Natural killer cell (primary cell): ENCODE results near the gene PREPL. TPM values are rescaled to one million over a fixed set of nuclear protein-coding genes. Genes with fewer than 3 reads are reported as not detected.

Experiments
- ATAC-seq, 3 donors: fragments of 150-1000 bp in 2 of 3; fragments of 200-7000 bp in 1 of 3; cut with Tn5 transposase; 1 replicate in 1 of 3; 2 replicates in 2 of 3; pipeline ENCODE4 v1.10.0; 2021; ENCODE audit warnings: mild to moderate bottlenecking in 2 of 3, moderate library complexity in 2 of 3
- DNase-seq, 2 donors: peaks; one replicate each; pipeline versions ENCODE4 v3.0.0 to v3.0.0-alpha.2; 2013 to 2021; ENCODE audit warnings: mixed read lengths in 1 of 2
- H3K27ac ChIP-seq: one replicate; pipeline ENCODE4 v1.5.1; 2013; ENCODE audit warnings: mild to moderate bottlenecking, low read length
- H3K27me3 ChIP-seq: one replicate; pipeline ENCODE4 v1.6.1; 2013; ENCODE audit warnings: low read length; ENCODE audit not compliant: control insufficient read depth, insufficient read depth
- H3K36me3 ChIP-seq: one replicate; pipeline ENCODE4 v1.6.1; 2013; ENCODE audit warnings: low read length; ENCODE audit not compliant: control insufficient read depth, insufficient read depth
- H3K4me1 ChIP-seq: one replicate; pipeline ENCODE4 v1.6.1; 2013; ENCODE audit warnings: low read length; ENCODE audit not compliant: control insufficient read depth, insufficient read depth
- H3K4me3 ChIP-seq: one replicate; pipeline ENCODE4 v1.5.1; 2013; ENCODE audit warnings: low read length
- H3K9me3 ChIP-seq: one replicate; pipeline ENCODE4 v1.6.1; 2013; ENCODE audit warnings: low read length; ENCODE audit not compliant: control insufficient read depth, insufficient read depth
- H3K27ac Mint-ChIP-seq, 2 donors: one replicate each; pipeline ENCODE4 v1.8.0; 2022; ENCODE audit warnings: mild to moderate bottlenecking in 2 of 2, mixed read lengths in 2 of 2, moderate library complexity in 1 of 2
- H3K27me3 Mint-ChIP-seq, 2 donors: one replicate each; pipeline ENCODE4 v1.8.0; 2022; ENCODE audit warnings: low read depth in 2 of 2, mixed read lengths in 2 of 2
- H3K36me3 Mint-ChIP-seq: one replicate; pipeline ENCODE4 v1.8.0; 2022; ENCODE audit warnings: mixed read lengths
- H3K4me1 Mint-ChIP-seq, 2 donors: one replicate each; pipeline ENCODE4 v1.8.0; 2022; ENCODE audit warnings: mixed read lengths in 2 of 2
- H3K4me3 Mint-ChIP-seq: one replicate; pipeline ENCODE4 v1.8.0; 2022; ENCODE audit warnings: mild to moderate bottlenecking, moderate library complexity, mixed read lengths
- H3K9me3 Mint-ChIP-seq, 2 donors: one replicate each; pipeline ENCODE4 v1.8.0; 2022; ENCODE audit warnings: mixed read lengths in 2 of 2
- WGBS: methylation state at CpG from one replicate; pipeline ENCODE4 v1.1.7; 2013; ENCODE audit warnings: missing lambda C conversion rate; ENCODE audit not compliant: insufficient coverage; 5-methylcytosine and 5-hydroxymethylcytosine counted together
- intact Hi-C: fragments of 100-400 bp; cut with micrococcal nuclease; formaldehyde crosslinking; loops from one replicate; pipeline ENCODE4 v1.14.2; 2022
- total RNA-seq, 4 donors: library from RNA; stranded (reverse); fragments of 120-200 nt in 1 of 4; gene quantifications; one replicate each; pipeline versions ENCODE4 v1.2.3 to v1.2.4, GENCODE V29; 2013 to 2022
- TF ChIP-seq, protein P1 (sequence below): fragments of 200-600 bp; IDR thresholded peaks from one replicate; pipeline ENCODE4 v1.8.0; 2022; ENCODE audit warnings: antibody characterized with exemption

Gene PREPL
- total RNA-seq, 3 donors from 2014 or later (not counting 1 experiment from before 2014, with no cell fraction given) = 17.2 to 23.2 (median 18.4) TPM

DNA sequence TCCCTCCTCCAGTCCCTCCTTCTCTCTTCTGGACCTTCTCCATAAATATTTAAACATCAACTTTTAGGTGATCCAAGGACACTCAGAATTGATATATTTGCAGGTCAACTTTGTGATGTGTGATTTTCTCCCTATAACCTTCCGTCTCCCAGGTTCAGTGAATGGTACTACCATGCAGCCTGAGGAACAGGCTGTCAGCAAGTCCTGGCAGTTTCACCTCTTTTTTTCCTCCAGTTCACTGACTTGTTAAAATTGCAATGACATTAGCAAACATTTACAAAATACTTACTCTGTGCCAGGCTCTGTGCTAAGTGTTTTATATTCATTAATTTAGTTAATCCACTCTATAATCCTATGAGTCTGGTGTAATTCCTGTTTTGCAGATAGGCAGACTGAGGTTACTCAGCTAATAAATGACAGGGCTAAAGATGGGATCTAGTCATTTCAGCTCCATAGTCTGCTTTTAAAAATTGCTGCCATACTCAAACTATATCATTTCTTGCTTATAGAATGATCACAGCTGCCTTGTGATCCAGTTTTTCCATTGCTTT, 78.1 kb downstream of the PREPL start:
- H3K27ac Mint-ChIP-seq = peak overlapping the region in 1 of 2 donors; percentile 6
- Histone ChIP-seq H3K27ac (no peak overlapping the region), H3K36me3 (no peaks in the 10 kb centered on the region), H3K9me3 (no peaks in the 10 kb centered on the region), H3K4me3 (no peak overlapping the region), H3K4me1 (no peaks in the 10 kb centered on the region), H3K27me3 (no peaks in the 10 kb centered on the region)
- no peak overlapping the region for H3K4me3 Mint-ChIP-seq
- no peaks in the 10 kb centered on the region for H3K36me3 Mint-ChIP-seq
- no peak for ATAC-seq
- peaks cover 6 to 12% of the 10 kb centered on the region in 2 donors for H3K27me3 Mint-ChIP-seq
- DNase-seq = no peak
- 100% methylated on average over 1 of the region's 1 CpG for WGBS
- intact Hi-C loops = no loop called here
- H3K9me3 Mint-ChIP-seq = no peaks in the 10 kb centered on the region
- TF ChIP-seq, protein P1, sequence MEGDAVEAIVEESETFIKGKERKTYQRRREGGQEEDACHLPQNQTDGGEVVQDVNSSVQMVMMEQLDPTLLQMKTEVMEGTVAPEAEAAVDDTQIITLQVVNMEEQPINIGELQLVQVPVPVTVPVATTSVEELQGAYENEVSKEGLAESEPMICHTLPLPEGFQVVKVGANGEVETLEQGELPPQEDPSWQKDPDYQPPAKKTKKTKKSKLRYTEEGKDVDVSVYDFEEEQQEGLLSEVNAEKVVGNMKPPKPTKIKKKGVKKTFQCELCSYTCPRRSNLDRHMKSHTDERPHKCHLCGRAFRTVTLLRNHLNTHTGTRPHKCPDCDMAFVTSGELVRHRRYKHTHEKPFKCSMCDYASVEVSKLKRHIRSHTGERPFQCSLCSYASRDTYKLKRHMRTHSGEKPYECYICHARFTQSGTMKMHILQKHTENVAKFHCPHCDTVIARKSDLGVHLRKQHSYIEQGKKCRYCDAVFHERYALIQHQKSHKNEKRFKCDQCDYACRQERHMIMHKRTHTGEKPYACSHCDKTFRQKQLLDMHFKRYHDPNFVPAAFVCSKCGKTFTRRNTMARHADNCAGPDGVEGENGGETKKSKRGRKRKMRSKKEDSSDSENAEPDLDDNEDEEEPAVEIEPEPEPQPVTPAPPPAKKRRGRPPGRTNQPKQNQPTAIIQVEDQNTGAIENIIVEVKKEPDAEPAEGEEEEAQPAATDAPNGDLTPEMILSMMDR = no peak
- no peaks in the 10 kb centered on the region for H3K4me1 Mint-ChIP-seq

DNA sequence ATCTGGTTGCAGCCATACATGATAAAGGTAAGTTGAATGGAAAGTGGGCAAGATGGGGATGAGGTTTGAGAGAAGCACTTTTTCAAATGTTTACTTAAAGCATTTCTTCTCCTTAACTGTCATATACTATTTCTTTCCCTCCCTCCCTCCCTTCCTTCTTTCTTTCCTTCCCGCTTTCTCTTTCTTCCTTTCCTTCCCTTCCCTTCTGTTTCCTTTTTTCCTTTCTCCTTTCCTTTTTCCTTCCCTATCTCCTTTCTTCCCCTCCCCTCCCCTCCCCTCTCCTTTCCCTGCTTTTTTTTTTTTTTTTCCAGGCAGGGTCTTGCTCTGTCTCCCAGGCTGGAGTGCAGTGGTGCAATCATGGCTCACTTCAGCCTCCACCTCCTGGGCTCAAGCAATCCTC, 80.4 kb downstream of the PREPL start:
- 96% methylated on average over 1 of the region's 1 CpG for WGBS
- TF ChIP-seq, protein P1 = no peak
- Mint-ChIP-seq H3K27me3 (peaks cover 6 to 12% of the 10 kb centered on the region in 2 donors), H3K27ac (no peak overlapping the region), H3K4me3 (no peak overlapping the region), H3K4me1 (no peaks in the 10 kb centered on the region), H3K9me3 (no peaks in the 10 kb centered on the region), H3K36me3 (no peaks in the 10 kb centered on the region)
- Histone ChIP-seq H3K4me3 (no peak overlapping the region), H3K4me1 (no peaks in the 10 kb centered on the region), H3K9me3 (no peaks in the 10 kb centered on the region), H3K36me3 (no peaks in the 10 kb centered on the region), H3K27me3 (no peaks in the 10 kb centered on the region), H3K27ac (no peak overlapping the region)
- DNase-seq (no peak), ATAC-seq (no peak)
- intact Hi-C loops = no loop called here

DNA sequence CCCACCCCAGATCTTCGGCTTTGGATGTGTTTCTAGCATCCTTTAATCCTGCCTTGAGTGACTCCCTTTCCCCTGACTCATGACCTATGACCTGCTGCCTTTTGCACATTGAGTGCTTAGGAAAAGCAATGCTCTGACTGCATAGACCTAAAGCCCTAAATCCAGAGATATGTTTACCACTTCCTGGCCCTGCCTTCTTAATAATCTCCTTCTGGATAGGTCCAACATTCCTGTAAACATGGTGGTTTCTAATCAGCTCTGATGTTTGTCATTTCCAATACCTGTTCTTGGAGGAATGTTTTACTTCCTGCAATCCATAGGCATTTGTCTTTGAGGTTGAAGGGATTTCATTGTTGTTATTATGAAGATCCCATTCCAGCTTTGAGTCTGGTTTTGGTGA, 83.8 kb downstream of the PREPL start:
- Mint-ChIP-seq H3K9me3 (no peaks in the 10 kb centered on the region), H3K27me3 (peaks cover 6 to 9% of the 10 kb centered on the region in 2 donors), H3K4me3 (no peak overlapping the region), H3K36me3 (no peaks in the 10 kb centered on the region), H3K27ac (no peak overlapping the region), H3K4me1 (no peaks in the 10 kb centered on the region)
- ATAC-seq (no peak), DNase-seq (no peak)
- TF ChIP-seq, protein P1 = no peak
- Histone ChIP-seq H3K27ac (no peak overlapping the region), H3K4me1 (no peaks in the 10 kb centered on the region), H3K36me3 (no peaks in the 10 kb centered on the region), H3K27me3 (no peaks in the 10 kb centered on the region), H3K4me3 (no peak overlapping the region), H3K9me3 (no peaks in the 10 kb centered on the region)
- intact Hi-C loops = no loop called here
- WGBS = 69% methylated on average over 1 of the region's 1 CpG

DNA sequence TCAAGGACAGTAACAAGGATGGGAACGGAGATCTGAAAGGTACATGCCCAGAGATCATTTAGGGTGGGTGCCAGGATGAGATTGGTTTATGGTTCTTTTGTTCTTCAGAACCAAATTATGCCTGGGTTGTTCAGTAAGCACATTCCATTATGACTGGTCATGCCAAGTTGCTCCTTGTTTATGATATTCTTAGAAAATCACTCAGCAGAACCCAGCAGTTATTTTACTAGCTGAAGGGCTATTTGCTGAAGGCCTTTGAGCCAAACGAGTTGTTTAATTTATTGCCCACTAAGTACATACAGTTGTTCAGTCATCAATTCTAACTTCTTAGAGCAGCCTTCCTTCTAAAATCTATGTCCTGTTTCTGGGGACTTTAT, 85.4 kb downstream of the PREPL start:
- peaks cover under 1 to 4% of the 10 kb centered on the region in 2 donors for H3K27me3 Mint-ChIP-seq
- no peaks in the 10 kb centered on the region for H3K36me3 Mint-ChIP-seq
- DNase-seq (no peak), ATAC-seq (no peak)
- H3K4me1 ChIP-seq = no peaks in the 10 kb centered on the region
- TF ChIP-seq, protein P1 = no peak
- H3K36me3 ChIP-seq = no peaks in the 10 kb centered on the region
- H3K27me3 ChIP-seq = no peaks in the 10 kb centered on the region
- H3K4me1 Mint-ChIP-seq = no peaks in the 10 kb centered on the region
- H3K4me3 ChIP-seq = no peak overlapping the region
- no peak overlapping the region for H3K4me3 Mint-ChIP-seq
- H3K27ac Mint-ChIP-seq = no peak overlapping the region
- intact Hi-C loops = no loop called here
- WGBS = 80% methylated on average over 2 of the region's 2 CpGs
- H3K9me3 Mint-ChIP-seq = no peaks in the 10 kb centered on the region
- H3K27ac ChIP-seq = no peak overlapping the region
- H3K9me3 ChIP-seq = no peaks in the 10 kb centered on the region
